GM21447 (cell line): ENCODE measurements around the gene CD99L2.
"Not testable (repeated sequence)": the region's sequence is repeated elsewhere in the genome, so short reads cannot be mapped to it uniquely, and the experiment has no call there.

ENCODE experiments used
- ATAC-seq: cut with Tn5 transposase; IDR thresholded peaks from one replicate; pipeline ENCODE4 v1.9.1; 2021; ENCODE audit not compliant: unreplicated experiment

The CD99L2 gene

DNA sequence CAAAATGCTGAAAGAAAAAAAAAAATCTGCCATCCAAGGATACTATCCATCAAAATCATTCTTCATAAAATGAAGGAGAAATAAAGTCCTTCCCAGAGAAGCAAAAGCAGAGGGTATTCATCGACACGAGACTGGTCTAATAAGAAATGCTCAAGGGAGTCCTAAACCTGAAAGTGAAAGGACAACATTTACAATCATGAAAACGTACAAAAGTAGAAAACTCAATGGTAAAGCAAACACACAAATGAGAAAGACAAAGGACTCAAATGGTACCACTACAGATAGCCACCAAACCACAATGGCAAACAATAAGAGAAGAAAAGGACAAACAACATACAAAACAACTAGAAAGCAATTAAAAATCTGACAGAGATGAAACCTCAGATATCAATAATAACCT, 41.0 kb downstream of the CD99L2 start:
- no peak for ATAC-seq

DNA sequence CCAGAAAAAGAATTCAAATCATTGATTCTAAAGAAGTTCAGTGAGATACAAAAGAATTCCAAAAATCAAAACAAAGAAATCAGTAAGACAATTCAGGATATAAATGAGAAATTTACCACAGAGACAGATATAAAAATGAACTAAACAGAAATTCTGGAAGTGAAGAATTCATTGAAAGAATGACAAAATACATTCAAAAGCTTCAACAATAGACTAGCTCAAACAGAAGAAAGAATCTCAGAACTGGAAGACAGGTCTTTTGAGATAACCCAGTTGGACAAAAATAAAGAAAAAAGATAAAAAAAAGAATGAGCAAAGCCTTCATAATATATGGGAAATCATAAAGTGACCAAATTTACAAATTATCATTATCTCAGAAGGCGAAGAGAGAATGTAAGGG, 41.7 kb downstream of the CD99L2 start:
- no peak for ATAC-seq

DNA sequence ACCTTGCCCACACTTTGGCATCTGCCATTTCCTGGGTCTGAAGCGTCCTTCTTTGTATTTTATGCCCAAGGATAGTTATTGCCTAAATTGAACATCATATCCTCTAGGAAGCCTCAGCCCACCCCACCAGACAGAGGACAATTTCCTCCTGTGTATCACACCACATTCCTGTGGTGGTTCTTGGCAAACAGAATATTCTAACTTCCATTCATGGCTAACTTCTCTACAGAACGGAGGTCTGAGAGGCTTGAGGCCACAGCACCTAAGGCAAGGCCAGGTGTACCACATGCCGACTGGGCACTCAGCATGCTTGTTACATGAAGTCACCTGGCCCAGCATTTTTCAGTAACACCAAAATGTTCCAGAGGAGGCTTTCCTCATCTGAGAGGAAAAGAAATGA, 42.4 kb downstream of the CD99L2 start:
- no peak for ATAC-seq

DNA sequence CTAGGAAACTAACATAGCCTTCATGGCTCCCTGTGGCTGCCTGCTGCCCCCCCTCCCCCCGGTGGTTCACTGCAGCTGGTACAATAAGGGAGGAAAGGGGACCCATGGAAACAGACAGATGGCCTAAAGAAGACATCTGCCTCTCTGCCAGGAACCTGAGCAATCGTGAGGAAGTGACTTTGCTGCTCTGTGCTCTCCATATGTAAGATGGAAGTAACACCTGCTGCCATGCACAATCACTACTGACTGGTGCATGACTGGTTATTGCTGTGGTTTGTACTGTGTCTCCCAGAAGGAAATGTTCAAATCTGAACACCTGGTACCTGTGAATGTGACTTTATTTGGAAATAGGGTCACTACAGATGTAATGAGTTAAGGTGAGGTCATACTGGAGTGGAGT, 43.6 kb downstream of the CD99L2 start:
- ATAC-seq: no peak

DNA sequence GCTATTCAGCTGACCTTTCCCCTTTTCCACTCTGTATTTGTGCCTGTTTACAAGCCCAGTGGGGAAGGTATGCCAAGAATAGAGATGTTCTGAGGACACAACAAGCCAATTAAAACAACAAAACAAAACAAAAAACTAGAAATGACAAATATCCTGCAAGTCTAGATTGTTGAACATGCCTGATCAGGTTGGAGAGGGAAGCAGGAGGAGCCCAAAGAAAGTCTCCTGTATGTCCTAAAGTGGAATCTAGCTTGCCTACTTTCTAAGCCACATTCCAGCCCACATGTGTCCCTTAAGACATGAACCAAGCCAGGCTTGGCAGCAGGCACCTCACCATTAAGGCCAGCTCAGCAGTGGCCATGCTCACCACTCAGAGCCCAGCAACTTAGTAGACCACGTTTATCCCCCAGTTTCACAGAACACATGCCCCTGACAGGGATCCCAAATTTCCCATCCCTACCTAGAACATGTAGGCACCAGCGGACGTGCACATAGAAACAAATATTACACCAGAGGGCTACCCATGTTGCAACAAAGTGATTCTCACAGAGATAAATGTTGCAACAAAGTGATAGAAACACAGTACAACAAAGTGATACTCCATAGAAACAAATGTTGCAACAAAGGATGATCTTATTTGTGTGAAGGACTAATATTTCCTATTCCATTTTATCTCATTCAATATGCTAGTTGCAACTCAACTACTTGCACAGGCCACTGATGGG, 48.3 kb downstream of the CD99L2 start:
- ATAC-seq: no peak

DNA sequence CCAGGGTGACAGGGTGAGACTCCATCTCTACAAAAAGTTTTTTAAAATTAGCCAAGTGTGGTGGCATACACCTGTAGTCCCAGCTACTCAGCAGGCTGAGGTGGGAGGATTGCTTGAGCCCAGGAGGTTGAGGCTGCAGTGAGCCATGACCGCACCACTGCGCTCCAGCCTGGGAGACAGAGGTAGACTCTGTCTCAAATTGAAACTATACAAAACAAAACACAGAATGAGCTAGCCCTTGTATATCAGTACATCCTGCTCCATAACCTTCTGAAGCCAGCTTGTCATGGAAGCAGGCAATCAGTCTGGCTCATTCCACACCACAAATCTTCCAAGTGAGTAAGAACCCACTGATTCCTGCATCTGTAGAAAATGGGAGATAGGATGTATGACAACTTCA, 49.0 kb downstream of the CD99L2 start:
- ATAC-seq: peak; percentile 85

DNA sequence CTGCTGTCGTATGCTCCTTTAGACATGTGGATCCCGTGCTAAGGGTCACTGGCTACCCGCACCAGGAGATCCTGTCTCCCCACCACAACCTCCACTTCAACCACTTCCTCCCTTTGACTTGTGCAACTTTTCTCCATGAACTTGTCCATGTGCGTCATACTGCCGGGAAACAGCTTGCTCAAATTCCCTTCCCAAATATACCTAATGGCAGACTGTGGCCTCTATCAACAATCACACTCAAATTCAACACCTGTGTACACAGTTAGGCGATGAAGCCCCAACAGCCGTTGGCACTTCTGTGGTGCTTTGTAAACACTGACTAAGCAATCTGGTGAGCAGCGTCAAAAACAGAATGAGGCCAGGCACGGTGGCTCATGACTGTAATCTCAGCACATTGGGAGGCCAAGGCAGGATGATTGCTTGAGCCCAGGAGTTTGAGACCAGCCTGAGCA, 49.5 kb downstream of the CD99L2 start:
- ATAC-seq: no peak

DNA sequence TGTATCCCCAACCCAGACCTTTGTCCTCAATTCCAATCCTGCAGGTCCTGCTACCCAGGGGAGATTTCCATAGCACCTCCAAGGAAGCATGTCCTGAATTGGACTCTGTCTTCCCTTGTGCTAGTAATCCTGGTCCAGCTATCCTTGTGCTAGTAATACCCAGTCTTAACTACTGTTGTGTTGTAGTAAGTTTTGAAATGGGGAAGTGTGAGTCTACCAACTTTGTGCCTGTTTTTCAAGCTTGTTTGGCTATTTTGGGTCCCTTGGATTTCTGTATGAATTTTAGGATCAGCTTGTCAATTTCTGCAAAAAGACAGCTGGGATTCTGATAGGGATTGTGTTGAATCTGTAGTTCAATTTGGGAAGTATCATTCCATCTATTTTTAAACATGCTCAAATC, 51.4 kb downstream of the CD99L2 start:
- no peak for ATAC-seq

DNA sequence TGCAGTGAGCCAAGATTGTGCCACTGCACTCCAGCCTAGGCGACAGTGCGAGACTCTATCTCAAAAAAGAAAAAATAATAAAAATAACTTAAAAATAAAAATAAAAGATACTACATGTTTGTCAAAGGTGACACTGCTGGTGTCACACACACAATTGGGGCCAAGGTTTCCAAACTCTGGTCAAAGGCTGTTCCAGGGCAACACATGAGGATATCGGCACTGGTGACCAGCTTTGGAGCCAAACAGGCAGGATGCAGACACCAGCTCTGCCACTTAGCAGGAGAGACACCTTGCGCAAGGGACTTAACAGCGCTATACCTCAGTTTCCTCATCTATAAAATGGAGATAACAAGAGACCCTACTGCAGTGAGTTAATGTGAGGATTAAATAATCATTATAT, 52.3 kb downstream of the CD99L2 start:
- no peak for ATAC-seq

DNA sequence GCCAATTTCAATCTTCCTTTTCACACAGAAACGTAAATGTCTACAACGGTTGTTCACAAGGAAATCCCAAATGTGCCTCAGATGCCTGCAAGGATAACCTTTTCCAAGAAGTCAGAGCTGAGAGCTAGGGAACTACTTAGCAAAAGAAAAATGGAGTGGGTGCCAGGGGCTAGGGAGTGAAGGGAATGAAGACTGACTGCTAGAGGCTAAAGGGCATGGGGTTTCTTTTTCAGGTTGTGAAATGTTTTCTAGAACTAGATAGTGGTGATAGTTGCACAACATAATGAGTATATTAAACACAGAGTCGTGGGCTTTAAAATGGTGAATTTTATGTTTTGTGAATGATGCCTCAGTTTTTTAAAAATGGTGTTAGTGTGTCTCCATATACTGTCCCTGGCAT, 53.4 kb downstream of the CD99L2 start:
- no peak for ATAC-seq

DNA sequence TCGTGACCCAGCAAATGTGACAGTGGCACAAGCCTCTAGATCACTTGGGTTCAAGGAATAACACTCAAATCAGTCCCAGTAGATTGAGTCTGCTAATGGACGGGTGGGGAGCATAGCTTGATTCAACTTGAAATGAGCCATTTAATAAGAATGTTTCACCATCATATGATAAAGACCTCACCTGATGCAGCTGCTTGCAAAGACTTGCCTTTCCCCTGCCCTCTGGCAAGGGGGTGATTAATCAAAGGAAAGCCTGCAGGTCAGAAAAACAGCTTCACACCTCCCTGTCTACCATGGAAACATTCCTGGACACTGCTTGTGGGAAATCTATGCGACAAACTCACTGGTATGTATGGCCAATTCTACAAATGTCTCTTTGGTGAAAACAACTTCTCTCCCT, 54.5 kb downstream of the CD99L2 start:
- ATAC-seq: no peak

DNA sequence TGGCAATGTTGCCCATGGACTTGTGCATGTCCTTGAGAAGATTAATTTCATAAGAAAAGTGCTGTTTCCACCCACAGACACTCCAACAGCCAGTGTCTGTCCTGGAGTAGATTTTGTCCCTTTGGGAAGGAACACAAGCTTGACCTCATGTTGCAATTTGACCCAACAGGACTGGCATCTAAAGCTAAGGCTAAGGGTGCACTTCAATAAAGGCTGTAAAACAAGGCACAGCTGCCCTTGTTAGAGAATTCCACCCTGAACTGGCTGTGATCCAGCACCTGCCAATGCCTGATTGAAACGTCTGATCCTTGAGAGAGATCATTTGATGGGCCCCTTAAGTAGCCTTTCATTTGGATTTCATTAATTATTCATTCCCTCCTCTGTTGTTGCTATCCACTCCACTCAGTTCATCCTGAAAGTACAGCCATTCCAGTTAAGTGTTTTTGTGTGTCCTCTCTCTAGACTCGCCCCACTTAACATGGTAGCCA, 56.2 kb downstream of the CD99L2 start:
- ATAC-seq: no peak

DNA sequence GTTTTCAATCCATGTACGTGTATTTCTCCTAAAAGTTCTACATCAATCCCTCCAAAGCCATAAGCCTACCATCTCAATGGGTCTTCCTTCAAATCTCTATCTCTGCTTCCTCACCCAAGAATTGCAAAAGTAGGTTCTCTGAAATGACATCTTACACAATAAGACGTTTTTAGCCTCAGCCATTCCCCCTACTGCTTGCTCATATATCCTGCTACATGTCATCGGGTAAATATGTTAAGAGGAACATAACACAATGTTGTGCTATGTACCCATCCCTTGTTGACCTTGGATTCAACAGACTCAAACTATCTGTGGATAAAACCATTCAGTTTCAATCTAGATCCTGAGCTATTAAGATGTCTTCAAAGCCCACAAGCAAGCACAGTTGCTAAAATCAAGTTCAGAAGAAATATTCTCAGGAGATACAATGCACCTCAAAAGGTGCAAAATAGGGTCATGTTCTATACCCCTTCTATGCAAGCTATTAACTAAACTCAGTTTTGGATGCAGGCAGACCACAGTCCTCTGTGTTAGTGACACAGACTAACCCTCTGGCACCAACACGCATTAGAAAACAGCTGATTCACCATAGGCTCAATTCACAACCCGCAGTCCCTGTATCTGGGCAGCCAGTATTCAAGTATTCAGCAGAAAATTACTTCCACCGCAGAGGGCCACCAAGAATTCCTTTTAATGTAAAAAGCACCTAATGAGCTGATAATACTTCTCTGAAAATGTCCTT, 56.8 kb downstream of the CD99L2 start:
- ATAC-seq: no peak

DNA sequence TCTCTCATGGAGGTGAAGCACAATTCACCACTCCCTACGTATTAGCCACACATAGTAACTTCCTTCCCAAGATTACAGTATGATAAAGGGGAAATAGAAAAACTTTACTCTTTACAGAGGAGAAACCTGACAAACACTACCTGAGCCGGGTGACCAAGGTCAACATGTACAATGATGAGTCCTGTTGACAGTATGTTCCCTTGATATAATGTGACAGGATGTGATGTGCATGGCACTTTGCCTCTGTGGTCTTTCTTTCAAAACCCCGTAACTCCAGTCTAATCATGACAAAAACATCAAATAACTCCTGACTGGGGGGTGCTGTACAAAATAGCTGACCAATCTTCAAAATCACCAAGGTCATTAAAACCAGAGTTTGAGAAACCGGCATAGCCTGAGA, 60.6 kb downstream of the CD99L2 start:
- no peak for ATAC-seq

DNA sequence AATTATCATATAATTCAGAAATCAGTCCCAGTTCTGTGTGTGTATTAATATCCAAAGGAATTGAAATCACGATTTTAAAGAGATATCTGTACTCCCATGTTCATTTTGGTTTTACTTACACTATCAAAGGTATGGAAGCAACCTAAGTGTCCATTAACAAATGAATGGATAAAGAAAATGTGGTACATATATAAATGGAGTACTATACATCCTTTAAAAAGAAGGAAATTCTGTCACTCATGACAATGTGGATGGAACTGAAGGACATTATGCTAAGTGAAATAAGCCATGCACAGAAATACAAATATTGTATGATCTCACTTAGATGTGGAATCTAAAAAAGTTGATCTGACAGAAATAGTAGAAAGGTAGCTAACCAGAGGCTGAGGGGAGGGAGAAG, 63.8 kb downstream of the CD99L2 start:
- ATAC-seq: no peak

DNA sequence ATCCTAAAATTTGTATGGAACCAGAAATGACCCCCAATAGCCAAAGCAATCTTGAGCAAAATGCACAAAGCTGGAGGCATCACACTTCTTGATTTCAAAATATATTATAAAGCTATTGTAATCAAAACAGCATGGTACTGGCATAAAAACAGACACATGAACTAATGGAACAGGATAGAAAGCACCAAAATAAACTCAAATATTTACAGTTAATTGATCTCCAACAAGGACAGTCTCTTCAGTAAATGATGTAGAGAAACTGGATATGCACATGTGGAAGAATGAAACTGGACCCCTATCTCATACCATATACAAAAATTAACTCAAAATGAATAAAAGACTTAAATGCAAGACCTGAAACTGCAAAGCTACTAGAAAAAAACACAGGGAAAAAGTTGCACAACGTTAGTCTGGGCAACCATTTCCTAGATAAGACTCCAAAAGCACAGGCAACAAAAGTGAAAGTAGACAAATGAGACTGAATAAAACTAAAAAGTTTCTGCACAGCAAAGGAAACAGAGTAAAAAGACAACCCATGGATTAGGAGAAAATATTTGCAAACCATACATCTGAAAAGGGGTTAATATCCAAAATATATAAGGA, 64.9 kb downstream of the CD99L2 start:
- ATAC-seq: no peak

DNA sequence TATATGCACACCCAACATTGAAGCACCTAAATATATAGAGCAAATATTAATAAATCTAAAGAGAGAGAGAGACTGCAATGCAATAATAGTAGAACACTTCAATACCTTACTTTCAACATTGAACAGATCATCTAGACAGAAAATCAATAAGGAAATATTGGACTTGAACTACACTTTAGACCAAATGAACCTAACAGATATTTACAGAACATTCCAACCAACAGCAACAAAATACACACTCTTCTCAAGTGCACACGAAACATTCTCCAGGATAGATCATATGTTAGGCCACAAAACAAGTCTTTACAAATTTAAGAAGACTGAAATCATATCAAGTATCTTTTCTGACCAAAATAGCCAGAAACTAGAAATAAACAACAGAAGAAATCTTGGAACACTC, 66.6 kb downstream of the CD99L2 start:
- no peak for ATAC-seq

DNA sequence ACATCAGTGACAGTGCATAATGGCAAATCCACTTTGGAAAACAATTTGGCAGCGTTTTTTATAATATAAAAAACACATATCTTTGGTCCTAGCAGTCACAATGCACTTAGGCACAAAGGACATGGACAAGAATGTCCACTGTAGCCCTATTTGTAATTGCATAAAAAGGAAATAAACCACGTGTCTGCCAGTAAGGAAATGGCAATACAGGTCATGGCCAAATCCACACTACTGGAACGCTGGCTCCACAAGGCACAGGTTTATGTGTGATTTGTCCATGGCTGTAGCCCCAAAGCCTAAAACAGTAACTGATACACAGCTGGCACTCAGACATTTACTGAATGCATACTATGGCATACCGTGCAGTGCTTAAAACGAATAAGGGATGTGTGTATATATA, 69.7 kb downstream of the CD99L2 start:
- ATAC-seq: no peak

DNA sequence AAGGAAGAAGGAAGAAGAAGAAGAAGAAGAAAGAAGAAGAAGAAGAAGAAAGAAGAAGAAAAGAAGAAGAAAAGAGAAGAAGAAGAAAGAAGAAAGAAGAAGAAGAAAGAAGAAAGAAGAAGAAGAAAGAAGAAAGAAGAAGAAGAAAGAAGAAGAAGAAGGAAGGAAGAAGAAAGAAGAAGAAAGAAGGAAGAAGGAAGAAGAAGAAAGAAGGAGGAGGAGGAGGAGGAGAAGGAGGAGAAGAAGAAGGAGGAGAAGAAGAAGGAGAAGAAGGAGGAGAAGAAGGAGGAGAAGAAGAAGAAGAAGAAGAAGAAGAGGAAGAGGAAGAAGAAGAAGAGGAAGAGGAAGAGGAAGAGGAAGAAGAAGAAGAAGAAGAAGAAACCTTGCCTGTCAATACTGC, 74.1 kb downstream of the CD99L2 start:
- not testable (repeated sequence) for ATAC-seq

DNA sequence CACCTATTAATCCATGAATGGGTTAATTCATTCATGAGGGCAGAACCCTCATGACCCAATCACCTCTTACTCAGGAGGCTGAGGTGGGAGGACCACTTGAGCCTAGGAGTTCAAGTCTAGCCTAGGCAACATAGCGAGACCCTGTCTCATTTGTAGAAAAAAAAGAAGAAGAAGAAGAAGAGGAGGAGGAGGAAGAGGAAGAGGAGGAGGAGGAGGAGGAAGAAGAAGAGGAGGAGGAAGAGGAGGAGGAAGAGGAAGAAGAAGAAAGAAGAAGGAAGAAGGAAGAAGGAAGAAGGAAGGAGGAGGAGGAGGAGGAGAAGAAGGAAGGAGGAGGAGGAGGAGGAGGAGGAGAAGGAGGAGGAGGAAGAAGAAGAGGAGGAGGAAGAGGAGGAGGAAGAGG, 74.6 kb downstream of the CD99L2 start:
- ATAC-seq: not testable (repeated sequence)

DNA sequence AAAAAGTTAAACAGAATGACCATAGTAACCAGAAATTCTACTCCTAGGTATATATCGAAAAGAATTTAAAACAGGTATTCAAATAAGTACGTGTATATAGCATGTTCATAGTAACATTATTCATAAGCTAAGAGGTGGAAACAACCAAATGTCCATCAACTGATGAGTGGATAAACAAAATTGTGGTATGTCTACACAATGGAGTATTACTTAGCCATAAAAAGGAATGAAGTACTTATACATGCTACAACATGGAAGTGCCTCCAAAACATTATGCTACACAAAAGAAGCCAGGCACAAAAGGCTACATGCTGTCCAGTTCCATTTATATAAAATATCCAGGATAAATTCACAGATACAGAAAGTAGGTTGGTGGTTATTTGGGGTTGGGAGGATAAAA, 76.5 kb downstream of the CD99L2 start:
- ATAC-seq: no peak

DNA sequence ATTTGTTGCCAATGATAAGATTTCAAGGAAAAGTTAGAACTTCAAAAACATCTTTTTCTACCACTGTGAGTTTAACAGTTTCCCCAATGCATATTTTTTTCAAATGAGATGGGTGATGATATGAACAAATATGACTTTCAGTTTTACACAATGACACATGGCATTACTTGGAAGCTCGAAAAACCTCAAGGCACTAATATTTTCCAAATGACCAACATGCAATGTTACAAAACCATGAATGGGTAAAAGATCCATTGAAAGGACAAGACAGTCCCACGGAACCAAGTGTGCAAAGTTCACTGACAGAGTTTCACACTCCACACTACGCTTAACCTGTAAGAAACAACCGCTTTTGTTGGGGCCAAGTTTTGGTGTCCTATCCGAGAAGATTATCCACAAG, 84.5 kb downstream of the CD99L2 start:
- no peak for ATAC-seq
